SU-DHL-6 (cell line): ENCODE results near the gene FPR2.

Experiments
- EZH2phosphoT487 ChIP-seq: fragments of 200-600 bp; sonication (generic), shearing (Covaris generic); conservative IDR thresholded peaks from 2 replicates; pipeline ENCODE4 v1.6.1; 2018; ENCODE audit warnings: mild to moderate bottlenecking, antibody characterized with exemption, low read length, moderate library complexity, mixed read lengths
- TF ChIP-seq, protein P1 (sequence below): fragments of 200-600 bp; sonication (generic); IDR thresholded peaks from one replicate; pipeline ENCODE4 v1.5.1; 2017; ENCODE audit warnings: antibody characterized with exemption, mild to moderate bottlenecking, low read length, moderate library complexity; ENCODE audit not compliant: insufficient read depth, poor library complexity, severe bottlenecking

GRCh38 chr19:51811344-51811743 lies 50.4 kb downstream of the FPR2 start:
- TF ChIP-seq, protein P1, sequence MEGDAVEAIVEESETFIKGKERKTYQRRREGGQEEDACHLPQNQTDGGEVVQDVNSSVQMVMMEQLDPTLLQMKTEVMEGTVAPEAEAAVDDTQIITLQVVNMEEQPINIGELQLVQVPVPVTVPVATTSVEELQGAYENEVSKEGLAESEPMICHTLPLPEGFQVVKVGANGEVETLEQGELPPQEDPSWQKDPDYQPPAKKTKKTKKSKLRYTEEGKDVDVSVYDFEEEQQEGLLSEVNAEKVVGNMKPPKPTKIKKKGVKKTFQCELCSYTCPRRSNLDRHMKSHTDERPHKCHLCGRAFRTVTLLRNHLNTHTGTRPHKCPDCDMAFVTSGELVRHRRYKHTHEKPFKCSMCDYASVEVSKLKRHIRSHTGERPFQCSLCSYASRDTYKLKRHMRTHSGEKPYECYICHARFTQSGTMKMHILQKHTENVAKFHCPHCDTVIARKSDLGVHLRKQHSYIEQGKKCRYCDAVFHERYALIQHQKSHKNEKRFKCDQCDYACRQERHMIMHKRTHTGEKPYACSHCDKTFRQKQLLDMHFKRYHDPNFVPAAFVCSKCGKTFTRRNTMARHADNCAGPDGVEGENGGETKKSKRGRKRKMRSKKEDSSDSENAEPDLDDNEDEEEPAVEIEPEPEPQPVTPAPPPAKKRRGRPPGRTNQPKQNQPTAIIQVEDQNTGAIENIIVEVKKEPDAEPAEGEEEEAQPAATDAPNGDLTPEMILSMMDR = no peak
- no peak for TF ChIP-seq EZH2phosphoT487
